Measurements from ENCODE around the gene GNB1L. TPM values are rescaled to one million over a fixed set of nuclear protein-coding genes. Genes with fewer than 3 reads are reported as not detected.

GNB1L gene
- total and polyA plus RNA-seq, 9 of the 15 experiments (the other 6 are each of a cell fraction or from before 2014, with no cell fraction given): 0.56 to 50.5 (median 10.2) TPM

GRCh38 chr22:19836512-19836911 is 18.2 kb downstream of the GNB1L start:
- ATAC-seq: no peak
- POLR2A ChIA-PET: interaction anchor here (0.8 to 16.0 kb wide), 5 partner anchors 10 to 662 kb away, joined by 3 to 247 read pairs (median 3); partner anchors contain the start of genes GNB1L and RTL10
- no peak for FAIRE-seq

More at GRCh38 chr22:19836512-19836911, 18.2 kb downstream of the GNB1L start:
- no peak overlapping the region for H3K9ac ChIP-seq (ENCODE audit: insufficient read depth in 1 of 2, low read depth in 2 of 2, low read length in 2 of 2)
- no peak for DNase-seq (ENCODE audit: extremely low read depth in 1 of 4, low spot score in 3 of 4)
- no peak overlapping the region for H3K4me2 ChIP-seq (ENCODE audit: insufficient read depth, low read length)
- H3K27ac ChIP-seq (ENCODE audit: extremely low read depth, low read depth, low read length): no peak overlapping the region
- BruUV-seq (replicated peaks): no TSS peak
- H3K79me2 ChIP-seq (ENCODE audit: control insufficient read depth, insufficient read depth, low read length): no peaks in the 10 kb centered on the region
- H3K36me3 ChIP-seq (ENCODE audit: control insufficient read depth, insufficient read depth, low read length): no peaks in the 10 kb centered on the region
- 0 out of 2 replicates have a peak, but pooled peaks cover 2% of the 10 kb centered on the region for H4K20me1 ChIP-seq (replicated peaks; ENCODE audit: control insufficient read depth, insufficient read depth, low read length)
- H3K9me3 ChIP-seq (replicated peaks; ENCODE audit: control insufficient read depth, insufficient read depth, low read depth, low read length): no peaks in the 10 kb centered on the region
- TF ChIP-seq ZKSCAN8 (CRISPR knock-in tag; IDR thresholded peaks at IDR 0.05) (no peak), ZNF184 (CRISPR knock-in tag; IDR thresholded peaks at IDR 0.05) (no peak), ZNF232 (CRISPR knock-in tag; IDR thresholded peaks at IDR 0.05) (0 out of 2 replicates have a peak, but pooled peaks have one; percentile 24), ETV1 (tag; conservative IDR thresholded peaks at IDR 0.05; ENCODE audit: low read depth) (no peak), MEF2D (tag; conservative IDR thresholded peaks at IDR 0.05; ENCODE audit: low read depth) (no peak), ZC3H11A (IDR thresholded peaks at IDR 0.05; ENCODE audit: low read depth, low read length) (no peak), ZNF316 (IDR thresholded peaks at IDR 0.05) (peak; percentile 60; the same call in 1 of the 2 replicates), RAD51 (IDR thresholded peaks at IDR 0.05; ENCODE audit: borderline replicate concordance, low read depth) (0 out of 2 replicates have a peak, but pooled peaks have one; percentile 0), RBM22 (IDR thresholded peaks at IDR 0.05; ENCODE audit: low read depth, low read length, poor library complexity, severe bottlenecking) (no peak), CC2D1A (IDR thresholded peaks at IDR 0.05) (no peak)
- TF ChIP-seq, protein P1, sequence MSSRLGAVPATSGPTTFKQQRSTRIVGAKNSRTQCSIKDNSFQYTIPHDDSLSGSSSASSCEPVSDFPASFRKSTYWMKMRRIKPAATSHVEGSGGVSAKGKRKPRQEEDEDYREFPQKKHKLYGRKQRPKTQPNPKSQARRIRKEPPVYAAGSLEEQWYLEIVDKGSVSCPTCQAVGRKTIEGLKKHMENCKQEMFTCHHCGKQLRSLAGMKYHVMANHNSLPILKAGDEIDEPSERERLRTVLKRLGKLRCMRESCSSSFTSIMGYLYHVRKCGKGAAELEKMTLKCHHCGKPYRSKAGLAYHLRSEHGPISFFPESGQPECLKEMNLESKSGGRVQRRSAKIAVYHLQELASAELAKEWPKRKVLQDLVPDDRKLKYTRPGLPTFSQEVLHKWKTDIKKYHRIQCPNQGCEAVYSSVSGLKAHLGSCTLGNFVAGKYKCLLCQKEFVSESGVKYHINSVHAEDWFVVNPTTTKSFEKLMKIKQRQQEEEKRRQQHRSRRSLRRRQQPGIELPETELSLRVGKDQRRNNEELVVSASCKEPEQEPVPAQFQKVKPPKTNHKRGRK (tag; IDR thresholded peaks at IDR 0.05): no peak
- TF ChIP-seq, protein P2, sequence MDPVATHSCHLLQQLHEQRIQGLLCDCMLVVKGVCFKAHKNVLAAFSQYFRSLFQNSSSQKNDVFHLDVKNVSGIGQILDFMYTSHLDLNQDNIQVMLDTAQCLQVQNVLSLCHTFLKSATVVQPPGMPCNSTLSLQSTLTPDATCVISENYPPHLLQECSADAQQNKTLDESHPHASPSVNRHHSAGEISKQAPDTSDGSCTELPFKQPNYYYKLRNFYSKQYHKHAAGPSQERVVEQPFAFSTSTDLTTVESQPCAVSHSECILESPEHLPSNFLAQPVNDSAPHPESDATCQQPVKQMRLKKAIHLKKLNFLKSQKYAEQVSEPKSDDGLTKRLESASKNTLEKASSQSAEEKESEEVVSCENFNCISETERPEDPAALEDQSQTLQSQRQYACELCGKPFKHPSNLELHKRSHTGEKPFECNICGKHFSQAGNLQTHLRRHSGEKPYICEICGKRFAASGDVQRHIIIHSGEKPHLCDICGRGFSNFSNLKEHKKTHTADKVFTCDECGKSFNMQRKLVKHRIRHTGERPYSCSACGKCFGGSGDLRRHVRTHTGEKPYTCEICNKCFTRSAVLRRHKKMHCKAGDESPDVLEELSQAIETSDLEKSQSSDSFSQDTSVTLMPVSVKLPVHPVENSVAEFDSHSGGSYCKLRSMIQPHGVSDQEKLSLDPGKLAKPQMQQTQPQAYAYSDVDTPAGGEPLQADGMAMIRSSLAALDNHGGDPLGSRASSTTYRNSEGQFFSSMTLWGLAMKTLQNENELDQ (CRISPR knock-in tag; IDR thresholded peaks at IDR 0.05; ENCODE audit: borderline replicate concordance): 0 out of 2 replicates have a peak, but pooled peaks have one; percentile 35
- H3K9me1 ChIP-seq (ENCODE audit: control insufficient read depth, insufficient read depth, low read length): no peaks in the 10 kb centered on the region
- in situ Hi-C loops (cut with MboI) (no loop called here), intact Hi-C loops (cut with micrococcal nuclease) (no loop called here)
- no peak overlapping the region for H3K4me3 ChIP-seq
- no peaks in the 10 kb centered on the region for H3K27me3 ChIP-seq (ENCODE audit: control insufficient read depth in 2 of 2, insufficient read depth in 2 of 2, low read length in 2 of 2)
- H2AFZ ChIP-seq (ENCODE audit: low read depth, low read length): no peak overlapping the region
- H3K4me1 ChIP-seq (replicated peaks in 1 of 2; ENCODE audit: control insufficient read depth in 2 of 2, insufficient read depth in 2 of 2, low read length in 2 of 2): no peaks in the 10 kb centered on the region; a peak in 1 of 5 replicates
- CTCF ChIA-PET (ENCODE audit: low intra/inter-chr PET ratio): no interaction called here
